ENCODE results near the gene COPZ1. TPM values are rescaled to one million over a fixed set of nuclear protein-coding genes. Genes with fewer than 3 reads are reported as not detected.

COPZ1 gene
- total RNA-seq, 1 donor from 2014 or later, result 196 TPM

GRCh38 chr12:54390668-54391551, 66.0 kb downstream of the COPZ1 start:
- DNase-seq (ENCODE audit: extremely low spot score, unreplicated experiment), result no peak
- peak; percentile 22 for TF ChIP-seq CTCF (conservative IDR thresholded peaks at IDR 0.05)
- H3K9me3 Mint-ChIP-seq, result no peaks in the 10 kb centered on the region
- H3K27ac Mint-ChIP-seq, result no peak overlapping the region
- H3K4me1 Mint-ChIP-seq (ENCODE audit: unreplicated experiment), result peaks cover 53% of the 10 kb centered on the region
- no peaks in the 10 kb centered on the region for H3K36me3 Mint-ChIP-seq
- peak overlapping the region; percentile 92 for H3K4me3 Mint-ChIP-seq
- no peaks in the 10 kb centered on the region for H3K27me3 Mint-ChIP-seq

GRCh38 chr12:54392485-54393206, 67.7 kb downstream of the COPZ1 start:
- peak overlapping the region; percentile 92 for H3K4me3 Mint-ChIP-seq
- no peaks in the 10 kb centered on the region for H3K9me3 Mint-ChIP-seq
- H3K4me1 Mint-ChIP-seq (ENCODE audit: unreplicated experiment), result peaks cover 40% of the 10 kb centered on the region
- H3K27me3 Mint-ChIP-seq, result no peaks in the 10 kb centered on the region
- H3K36me3 Mint-ChIP-seq, result no peaks in the 10 kb centered on the region
- DNase-seq (ENCODE audit: extremely low spot score, unreplicated experiment), result no peak
- TF ChIP-seq CTCF (conservative IDR thresholded peaks at IDR 0.05), result no peak
- H3K27ac Mint-ChIP-seq, result peak overlapping the region; percentile 62

- Mint-ChIP-seq H3K4me3 (no peak overlapping the region), H3K4me1 (ENCODE audit: unreplicated experiment) (peaks cover 36% of the 10 kb centered on the region), H3K27me3 (no peaks in the 10 kb centered on the region), H3K27ac (no peak overlapping the region), H3K9me3 (no peaks in the 10 kb centered on the region), H3K36me3 (no peaks in the 10 kb centered on the region)
- TF ChIP-seq CTCF (conservative IDR thresholded peaks at IDR 0.05), result no peak
- DNase-seq (ENCODE audit: extremely low spot score, unreplicated experiment), result no peak
Observed at GRCh38 chr12:54393207-54393609, 68.3 kb downstream of the COPZ1 start.

GRCh38 chr12:54393743-54394142, 68.8 kb downstream of the COPZ1 start:
- no peak for TF ChIP-seq CTCF (conservative IDR thresholded peaks at IDR 0.05)
- Mint-ChIP-seq H3K36me3 (no peaks in the 10 kb centered on the region), H3K9me3 (no peaks in the 10 kb centered on the region), H3K27ac (peak overlapping the region; percentile 77), H3K4me1 (ENCODE audit: unreplicated experiment) (peaks cover 30% of the 10 kb centered on the region), H3K27me3 (no peaks in the 10 kb centered on the region), H3K4me3 (peak overlapping the region; percentile 80)
- DNase-seq (ENCODE audit: extremely low spot score, unreplicated experiment), result no peak

GRCh38 chr12:54394281-54394719, 69.4 kb downstream of the COPZ1 start:
- Mint-ChIP-seq H3K4me3 (peak overlapping the region; percentile 80), H3K36me3 (peaks cover 3% of the 10 kb centered on the region), H3K27ac (peak overlapping the region; percentile 77), H3K4me1 (ENCODE audit: unreplicated experiment) (peaks cover 30% of the 10 kb centered on the region), H3K27me3 (no peaks in the 10 kb centered on the region), H3K9me3 (no peaks in the 10 kb centered on the region)
- no peak for DNase-seq (ENCODE audit: extremely low spot score, unreplicated experiment)
- TF ChIP-seq CTCF (conservative IDR thresholded peaks at IDR 0.05), result peak; percentile 84
